GM12873 (cell line): Measurements from ENCODE around the gene SIRPB1.

Experiments used
- CTCF ChIP-seq: IDR thresholded peaks from 2 replicates; pipeline ENCODE4 v1.5.1; 2012; ENCODE audit warnings: low read depth, mild to moderate bottlenecking, moderate library complexity, low read length, control low read depth; ENCODE audit not compliant: insufficient read depth; ENCODE audit errors: missing control alignments

SIRPB1 gene

GRCh38 chr20:1627200-1627550, 7.4 kb upstream of the SIRPB1 start:
- TF ChIP-seq CTCF = no peak

GRCh38 chr20:1626528-1627199, 6.9 kb upstream of the SIRPB1 start:
- TF ChIP-seq CTCF = no peak

- no peak for TF ChIP-seq CTCF
Observed at GRCh38 chr20:1625083-1625690, 5.4 kb upstream of the SIRPB1 start.

GRCh38 chr20:1623501-1624205, 3.8 kb upstream of the SIRPB1 start:
- no peak for TF ChIP-seq CTCF

- no peak for TF ChIP-seq CTCF
Observed at GRCh38 chr20:1622450-1622849, 2.6 kb upstream of the SIRPB1 start.

- TF ChIP-seq CTCF = no peak
Observed at GRCh38 chr20:1621316-1621715, 1.5 kb upstream of the SIRPB1 start.

- no peak for TF ChIP-seq CTCF
Observed at GRCh38 chr20:1618954-1619540, 762 bp downstream of the SIRPB1 start.
